ENCODE measurements around the gene C6orf141.
"Not testable (repeated sequence)": the region's sequence is repeated elsewhere in the genome, so short reads cannot be mapped to it uniquely, and the experiment has no call there.

The C6orf141 gene

DNA sequence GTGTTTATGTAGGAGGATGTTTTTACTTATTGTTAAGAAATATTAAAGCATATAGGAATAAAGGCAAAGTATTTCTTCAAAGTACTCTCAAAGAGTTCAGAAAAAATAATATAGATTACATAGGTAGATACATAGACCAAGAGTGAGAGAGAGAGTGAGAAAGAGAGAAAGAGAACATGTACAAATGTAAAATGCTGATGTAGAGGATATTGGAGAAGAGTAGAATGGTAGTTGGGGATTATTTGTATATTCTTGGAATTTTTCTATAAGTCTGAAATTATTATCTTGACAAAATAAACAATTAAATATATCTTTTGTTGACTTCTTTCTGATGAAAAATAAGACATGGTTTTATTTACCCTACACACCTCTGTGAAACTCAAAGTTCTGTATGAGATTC is 29.2 kb downstream of the C6orf141 start:
- DNase-seq: no peak

DNA sequence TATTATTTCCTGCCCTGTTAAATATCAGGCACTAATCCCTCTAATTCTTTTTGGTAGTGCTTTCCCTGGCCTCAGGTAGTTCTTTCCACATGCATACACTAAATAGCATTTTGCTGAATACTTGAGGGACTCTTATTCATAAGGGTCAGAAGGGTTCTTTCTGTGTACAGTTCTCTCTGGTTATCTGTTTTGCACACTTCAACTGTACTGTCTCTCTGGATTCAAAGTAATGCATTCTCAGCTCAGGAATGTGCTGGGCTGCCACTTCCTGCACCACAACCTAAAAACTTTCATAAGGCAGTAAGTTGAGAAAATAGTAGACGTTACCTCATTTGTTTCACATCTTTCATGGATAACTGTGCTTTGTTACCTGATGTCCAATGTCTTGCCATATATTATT is 32.1 kb downstream of the C6orf141 start:
- DNase-seq: no peak

GRCh38 chr6:49587262-49587661 is 36.8 kb downstream of the C6orf141 start:
- not testable (repeated sequence) for DNase-seq
